ENCODE data around the gene TSPEAR.
"Not testable (repeated sequence)": the region's sequence is repeated elsewhere in the genome, so short reads cannot be mapped to it uniquely, and the experiment has no call there.

The TSPEAR gene

DNA sequence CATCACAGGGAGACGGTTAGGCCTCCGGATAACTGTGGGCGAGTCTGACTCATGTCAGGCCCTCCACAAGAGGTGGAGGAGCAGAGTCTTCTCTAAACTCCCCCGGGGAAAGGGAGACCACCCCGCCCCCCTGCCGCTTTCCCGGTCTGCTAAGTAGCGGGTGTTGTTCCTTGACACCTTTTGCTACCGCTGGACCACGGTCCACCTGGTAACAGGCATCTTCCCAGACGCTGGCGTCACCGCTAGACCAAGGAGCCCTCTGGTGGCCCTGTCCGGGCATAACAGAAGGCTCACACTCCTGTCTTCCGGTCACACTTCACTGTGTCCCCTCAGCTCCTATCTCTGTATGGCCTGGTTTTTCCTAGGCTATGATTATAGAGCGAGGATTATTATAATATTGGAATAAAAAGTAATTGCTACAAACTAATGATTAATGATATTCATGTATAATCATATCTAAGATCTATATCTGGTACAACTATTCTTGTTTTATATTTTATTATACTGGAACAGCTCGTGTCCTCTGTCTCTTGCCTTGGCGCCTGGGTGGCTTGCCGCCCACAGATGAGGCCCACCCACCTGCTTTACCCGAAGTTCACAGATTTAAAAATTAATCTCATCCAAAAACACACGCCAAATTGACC is 231.7 kb downstream of the TSPEAR start:
- not testable (repeated sequence) for H3K27ac ChIP-seq (ENCODE audit: low read depth, low read length)

DNA sequence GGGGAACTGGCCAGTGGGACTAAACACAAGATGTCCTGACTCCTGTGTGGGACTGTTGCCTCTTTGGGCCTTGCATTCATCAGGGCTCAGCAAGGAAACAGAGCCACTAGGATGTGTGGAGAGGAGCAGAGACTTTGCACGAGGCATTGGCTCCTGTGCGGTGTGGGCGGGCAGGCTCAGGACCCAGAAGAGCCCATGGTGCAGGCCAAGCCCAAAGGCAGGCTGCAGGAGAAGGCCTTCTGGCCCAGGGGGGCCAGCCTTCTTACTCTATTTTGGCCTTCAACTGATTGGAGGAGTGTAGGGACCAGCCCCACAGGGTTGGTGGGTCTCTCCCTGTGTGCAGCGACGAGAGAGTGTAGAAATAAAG is 232.6 kb downstream of the TSPEAR start:
- Histone ChIP-seq H3K36me3 (ENCODE audit: control insufficient read depth, low read length) (no peaks in the 10 kb centered on the region), H3K4me1 (ENCODE audit: control insufficient read depth, low read length) (no peaks in the 10 kb centered on the region), H3K79me2 (ENCODE audit: control insufficient read depth, low read length) (no peaks in the 10 kb centered on the region), H3K4me2 (ENCODE audit: low read length) (no peak overlapping the region), H3K9me2 (replicated peaks; ENCODE audit: control insufficient read depth, low read length) (no peaks in the 10 kb centered on the region), H4K20me1 (ENCODE audit: control insufficient read depth, insufficient read depth, low read depth, low read length) (no peaks in the 10 kb centered on the region), H3K9me3 (ENCODE audit: control insufficient read depth, insufficient read depth, low read length) (no peaks in the 10 kb centered on the region), H3K27me3 (ENCODE audit: control insufficient read depth, low read length) (no peaks in the 10 kb centered on the region), H3K27ac (ENCODE audit: low read depth, low read length) (no peak overlapping the region), H3F3A (ENCODE audit: control insufficient read depth, insufficient read depth) (no peaks in the 10 kb centered on the region), H3K4me3 (ENCODE audit: low read length) (no peak overlapping the region)
- no peak for TF ChIP-seq EZH2phosphoT487 (IDR thresholded peaks at IDR 0.05; ENCODE audit: borderline replicate concordance, low read length)
- TF ChIP-seq, protein P1, sequence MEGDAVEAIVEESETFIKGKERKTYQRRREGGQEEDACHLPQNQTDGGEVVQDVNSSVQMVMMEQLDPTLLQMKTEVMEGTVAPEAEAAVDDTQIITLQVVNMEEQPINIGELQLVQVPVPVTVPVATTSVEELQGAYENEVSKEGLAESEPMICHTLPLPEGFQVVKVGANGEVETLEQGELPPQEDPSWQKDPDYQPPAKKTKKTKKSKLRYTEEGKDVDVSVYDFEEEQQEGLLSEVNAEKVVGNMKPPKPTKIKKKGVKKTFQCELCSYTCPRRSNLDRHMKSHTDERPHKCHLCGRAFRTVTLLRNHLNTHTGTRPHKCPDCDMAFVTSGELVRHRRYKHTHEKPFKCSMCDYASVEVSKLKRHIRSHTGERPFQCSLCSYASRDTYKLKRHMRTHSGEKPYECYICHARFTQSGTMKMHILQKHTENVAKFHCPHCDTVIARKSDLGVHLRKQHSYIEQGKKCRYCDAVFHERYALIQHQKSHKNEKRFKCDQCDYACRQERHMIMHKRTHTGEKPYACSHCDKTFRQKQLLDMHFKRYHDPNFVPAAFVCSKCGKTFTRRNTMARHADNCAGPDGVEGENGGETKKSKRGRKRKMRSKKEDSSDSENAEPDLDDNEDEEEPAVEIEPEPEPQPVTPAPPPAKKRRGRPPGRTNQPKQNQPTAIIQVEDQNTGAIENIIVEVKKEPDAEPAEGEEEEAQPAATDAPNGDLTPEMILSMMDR (IDR thresholded peaks at IDR 0.05; ENCODE audit: low read depth, low read length, poor library complexity, severe bottlenecking) = no peak

More for the DNA sequence above, 231.7 kb downstream of the TSPEAR start:
- not testable (repeated sequence) for H3K79me2 ChIP-seq (ENCODE audit: control insufficient read depth, low read length); H3K4me2 ChIP-seq (ENCODE audit: low read length); H4K20me1 ChIP-seq (ENCODE audit: control insufficient read depth, insufficient read depth, low read depth, low read length); H3K9me2 ChIP-seq (replicated peaks; ENCODE audit: control insufficient read depth, low read length); H3K36me3 ChIP-seq (ENCODE audit: control insufficient read depth, low read length); H3K4me3 ChIP-seq (ENCODE audit: low read length); H3K9me3 ChIP-seq (ENCODE audit: control insufficient read depth, insufficient read depth, low read length); H3F3A ChIP-seq (ENCODE audit: control insufficient read depth, insufficient read depth); H3K27me3 ChIP-seq (ENCODE audit: control insufficient read depth, low read length); H3K4me1 ChIP-seq (ENCODE audit: control insufficient read depth, low read length)
- TF ChIP-seq, protein P1 (IDR thresholded peaks at IDR 0.05; ENCODE audit: low read depth, low read length, poor library complexity, severe bottlenecking) = peak; percentile 43

DNA sequence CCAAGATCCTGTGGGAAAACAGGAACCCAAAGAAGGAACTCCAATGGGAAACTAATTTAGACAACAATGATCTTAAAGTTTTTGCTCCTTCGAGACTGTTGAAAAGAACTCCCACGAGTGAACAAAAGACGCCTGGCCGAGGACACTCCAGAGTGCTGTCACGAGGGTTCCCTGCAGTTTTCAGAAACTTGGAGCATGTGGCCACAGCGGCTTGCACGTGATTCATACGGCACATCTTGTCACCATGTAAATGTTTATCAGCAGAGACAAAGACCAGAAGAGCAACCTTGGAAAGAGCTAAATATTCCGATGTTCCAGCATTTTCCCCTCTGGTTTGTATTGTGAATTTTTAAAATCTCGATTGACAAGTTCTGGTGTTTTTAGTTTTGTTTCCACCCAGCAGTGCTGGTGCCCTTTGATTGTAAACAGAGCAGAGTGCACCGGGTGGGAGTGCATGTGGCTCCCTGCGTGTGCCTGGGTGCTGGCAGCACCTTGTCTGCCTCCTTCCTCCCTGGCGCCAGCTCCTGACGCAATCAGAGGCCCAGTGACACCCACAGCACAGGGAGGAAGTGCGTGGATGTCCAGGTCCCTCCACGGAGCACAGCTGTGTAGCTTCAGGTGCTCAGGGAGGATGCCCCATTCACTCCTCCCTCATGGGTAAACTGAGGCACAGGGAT is 233.1 kb downstream of the TSPEAR start:
- H3K27me3 ChIP-seq (ENCODE audit: control insufficient read depth, low read length) = no peaks in the 10 kb centered on the region
- no peaks in the 10 kb centered on the region for H3K79me2 ChIP-seq (ENCODE audit: control insufficient read depth, low read length)
- TF ChIP-seq EZH2phosphoT487 (IDR thresholded peaks at IDR 0.05; ENCODE audit: borderline replicate concordance, low read length) = no peak
- TF ChIP-seq, protein P1 (IDR thresholded peaks at IDR 0.05; ENCODE audit: low read depth, low read length, poor library complexity, severe bottlenecking) = no peak
- H3K36me3 ChIP-seq (ENCODE audit: control insufficient read depth, low read length) = no peaks in the 10 kb centered on the region
- no peaks in the 10 kb centered on the region for H4K20me1 ChIP-seq (ENCODE audit: control insufficient read depth, insufficient read depth, low read depth, low read length)
- no peak overlapping the region for H3K4me3 ChIP-seq (ENCODE audit: low read length)
- H3F3A ChIP-seq (ENCODE audit: control insufficient read depth, insufficient read depth) = no peaks in the 10 kb centered on the region
- H3K4me1 ChIP-seq (ENCODE audit: control insufficient read depth, low read length) = no peaks in the 10 kb centered on the region
- H3K4me2 ChIP-seq (ENCODE audit: low read length) = no peak overlapping the region
- H3K9me2 ChIP-seq (replicated peaks; ENCODE audit: control insufficient read depth, low read length) = no peaks in the 10 kb centered on the region
- no peak overlapping the region for H3K27ac ChIP-seq (ENCODE audit: low read depth, low read length)
- H3K9me3 ChIP-seq (ENCODE audit: control insufficient read depth, insufficient read depth, low read length) = no peaks in the 10 kb centered on the region

All from DOHH2 (cell line).